IMR-90 (cell line): ENCODE results near the gene PSD. TPM values are rescaled to one million over a fixed set of nuclear protein-coding genes. Genes with fewer than 3 reads are reported as not detected.

Experiments
- ATAC-seq: fragments of 200-7000 bp; cut with Tn5 transposase; 2 replicates; pipeline ENCODE4 v1.9.1; 2020; ENCODE audit warnings: low read depth, mild to moderate bottlenecking, moderate library complexity
- BruUV-seq: library from RNA; stranded (reverse); fragments of 400-500 nt; replicated peaks from 2 replicates; lab custom pipeline; 2021; lab: Mats Ljungman, UMichigan
- CTCF ChIA-PET: fragments of 300-600 bp; formaldehyde crosslinking; extraction: SDS; loops from one replicate; lab custom pipeline; 2021; ENCODE audit warnings: antibody characterized with exemption; lab: Yijun Ruan, JAX
- POLR2A ChIA-PET: fragments of 300-600 bp; sonication (Branson Sonifier 250); formaldehyde crosslinking; loops from one replicate; lab custom pipeline; 2022; ENCODE audit warnings: antibody characterized with exemption; ENCODE audit not compliant: unreplicated experiment; lab: Charles Lee
- DNase-seq: peaks from one replicate; pipeline ENCODE4 v3.0.0; 2013
- H2AFZ ChIP-seq: replicated peaks from 2 replicates; pipeline ENCODE3; 2013; ENCODE audit warnings: low read length, mild to moderate bottlenecking; ENCODE audit not compliant: poor library complexity
- H2AK5ac ChIP-seq: 2 replicates; pipeline ENCODE4 v1.6.1; 2013; ENCODE audit warnings: low read depth, low read length, inconsistent platforms
- H2AK9ac ChIP-seq: replicated peaks from 2 replicates; pipeline ENCODE3; 2013; ENCODE audit warnings: mild to moderate bottlenecking, low read depth, low read length, moderate library complexity; ENCODE audit not compliant: poor library complexity
- H2BK120ac ChIP-seq: 2 replicates; pipeline ENCODE4 v1.6.1; 2013; ENCODE audit warnings: low read depth, low read length, inconsistent platforms
- H2BK15ac ChIP-seq: 3 replicates; pipeline ENCODE4 v1.6.1; 2013; ENCODE audit warnings: low read depth, low read length, inconsistent platforms
- H2BK20ac ChIP-seq: 2 replicates; pipeline ENCODE4 v1.6.1; 2013; ENCODE audit warnings: low read depth, mild to moderate bottlenecking, inconsistent platforms, low read length, moderate library complexity
- H2BK5ac ChIP-seq: 2 replicates; pipeline ENCODE4 v1.6.1; 2013; ENCODE audit warnings: mild to moderate bottlenecking, low read depth, low read length, inconsistent platforms; ENCODE audit not compliant: poor library complexity, severe bottlenecking
- H3K14ac ChIP-seq: replicated peaks from 2 replicates; pipeline ENCODE4 v1.6.1; 2013; ENCODE audit warnings: low read depth, low read length, inconsistent platforms
- H3K18ac ChIP-seq: 2 replicates; pipeline ENCODE4 v1.6.1; 2013; ENCODE audit warnings: low read depth, low read length, control low read depth
- H3K23ac ChIP-seq: 2 replicates; pipeline ENCODE4 v1.6.1; 2013; ENCODE audit warnings: low read depth, low read length, inconsistent platforms
- H3K27ac ChIP-seq: 2 replicates; pipeline ENCODE4 v1.5.1; 2013; ENCODE audit warnings: mild to moderate bottlenecking, control low read depth, low read length; ENCODE audit not compliant: insufficient read depth
- H3K27me3 ChIP-seq: 2 replicates; pipeline ENCODE4 v1.6.1; 2013; ENCODE audit warnings: low read length; ENCODE audit not compliant: control insufficient read depth, insufficient read depth
- H3K36me3 ChIP-seq: 2 replicates; pipeline ENCODE4 v1.6.1; 2013; ENCODE audit warnings: low read length, mixed read lengths; ENCODE audit not compliant: control insufficient read depth, insufficient read depth
- H3K4ac ChIP-seq: 2 replicates; pipeline ENCODE4 v1.6.1; 2013; ENCODE audit warnings: low read depth, low read length, inconsistent platforms
- H3K4me1 ChIP-seq: 2 replicates; pipeline ENCODE4 v1.6.1; 2013; ENCODE audit warnings: low read length, mixed read lengths; ENCODE audit not compliant: control insufficient read depth, insufficient read depth
- H3K4me2 ChIP-seq: 2 replicates; pipeline ENCODE4 v1.6.1; 2013; ENCODE audit warnings: low read depth, mild to moderate bottlenecking, control low read depth, low read length, moderate library complexity
- H3K4me3 ChIP-seq: 2 replicates; pipeline ENCODE4 v1.5.1; 2013; ENCODE audit warnings: low read depth, mild to moderate bottlenecking, control low read depth, low read length, moderate library complexity; ENCODE audit not compliant: insufficient read depth
- H3K56ac ChIP-seq: 2 replicates; pipeline ENCODE4 v1.6.1; 2013; ENCODE audit warnings: low read length, inconsistent platforms; ENCODE audit not compliant: insufficient read depth; ENCODE audit errors: extremely low read depth
- H3K79me1 ChIP-seq, 2 experiments: 2 replicates each; pipeline ENCODE4 v1.6.1; 2013; ENCODE audit warnings: low read length in 2 of 2, inconsistent platforms in 1 of 2, low read depth in 1 of 2
- H3K9ac ChIP-seq: 2 replicates; pipeline ENCODE4 v1.6.1; 2013; ENCODE audit warnings: low read depth, low read length, control low read depth
- H3K9me1 ChIP-seq: 2 replicates; pipeline ENCODE4 v1.6.1; 2013; ENCODE audit warnings: low read length, inconsistent platforms; ENCODE audit not compliant: insufficient read depth
- H3K9me3 ChIP-seq: 2 replicates; pipeline ENCODE4 v1.6.1; 2013; ENCODE audit warnings: low read length; ENCODE audit not compliant: control insufficient read depth, insufficient read depth
- H4K20me1 ChIP-seq: 2 replicates; pipeline ENCODE4 v1.6.1; 2013; ENCODE audit warnings: low read length, inconsistent platforms; ENCODE audit not compliant: insufficient read depth
- H4K5ac ChIP-seq: 2 replicates; pipeline ENCODE4 v1.6.1; 2013; ENCODE audit warnings: mild to moderate bottlenecking, low read depth, low read length, control low read depth
- H4K8ac ChIP-seq, 2 experiments: 2 replicates each; pipeline ENCODE4 v1.6.1; 2013; ENCODE audit warnings: low read depth in 2 of 2, low read length in 2 of 2, control low read depth in 1 of 2, inconsistent platforms in 1 of 2
- H4K91ac ChIP-seq: 2 replicates; pipeline ENCODE4 v1.6.1; 2013; ENCODE audit warnings: low read depth, low read length, inconsistent platforms; ENCODE audit not compliant: insufficient read depth
- CEBPB ChIP-seq: IDR thresholded peaks from 2 replicates; pipeline ENCODE4 v1.6.1; 2012; ENCODE audit warnings: low read depth, low read length, improper control_type of control experiment
- CHD1 ChIP-seq: IDR thresholded peaks from 2 replicates; pipeline ENCODE4 v1.6.1; 2012; ENCODE audit warnings: low read depth, low read length, improper control_type of control experiment
- CTCF ChIP-seq: conservative IDR thresholded peaks from 2 replicates; pipeline ENCODE4 v1.5.1; 2012; ENCODE audit warnings: mild to moderate bottlenecking, low read depth, low read length, improper control_type of control experiment
- ELK1 ChIP-seq: fragments of 150-350 bp; IDR thresholded peaks from 2 replicates; pipeline ENCODE4 v1.6.1; 2016; ENCODE audit warnings: low read depth, mild to moderate bottlenecking, low read length, moderate library complexity, borderline replicate concordance
- FOS ChIP-seq: fragments of 150-350 bp; IDR thresholded peaks from 2 replicates; pipeline ENCODE4 v1.6.1; 2016; ENCODE audit warnings: low read depth, low read length
- MXI1 ChIP-seq: IDR thresholded peaks from 2 replicates; pipeline ENCODE4 v1.6.1; 2012; ENCODE audit warnings: low read depth, mild to moderate bottlenecking, low read length, moderate library complexity, borderline replicate concordance
- NFE2L2 ChIP-seq: fragments of 150-350 bp; IDR thresholded peaks from 2 replicates; pipeline ENCODE4 v1.6.1; 2016; ENCODE audit warnings: low read depth, mild to moderate bottlenecking, low read length
- RAD21 ChIP-seq: IDR thresholded peaks from 2 replicates; pipeline ENCODE4 v1.6.1; 2012; ENCODE audit warnings: low read length, improper control_type of control experiment
- RCOR1 ChIP-seq: IDR thresholded peaks from 2 replicates; pipeline ENCODE4 v1.6.1; 2012; ENCODE audit warnings: mild to moderate bottlenecking, low read length, improper control_type of control experiment; ENCODE audit not compliant: insufficient replicate concordance
- SMC3 ChIP-seq: fragments of 150-350 bp; IDR thresholded peaks from 2 replicates; pipeline ENCODE4 v1.6.1; 2016; ENCODE audit warnings: low read depth, mild to moderate bottlenecking, antibody characterized with exemption, low read length, moderate library complexity
- USF2 ChIP-seq: fragments of 150-350 bp; IDR thresholded peaks from 2 replicates; pipeline ENCODE4 v1.6.1; 2017; ENCODE audit warnings: mild to moderate bottlenecking, antibody characterized with exemption, low read length, low read depth
- WGBS, 2 experiments: methylation state at CpG; one replicate each; pipeline versions ENCODE4 v1.1.5 to v1.1.7; 2013; ENCODE audit warnings: missing lambda C conversion rate in 2 of 2; ENCODE audit not compliant: insufficient read length in 1 of 2; ENCODE audit errors: extremely low coverage in 2 of 2; 5-methylcytosine and 5-hydroxymethylcytosine counted together
- dilution Hi-C: fragments of 300-500 bp; cut with HindIII; formaldehyde crosslinking; loops from one replicate; pipeline ENCODE4 v1.14.3; 2018; ENCODE audit warnings: low sequenced_read_pairs; ENCODE audit not compliant: unreplicated experiment
- in situ Hi-C: fragments of 300-500 bp; cut with MboI; formaldehyde crosslinking; loops from 3 replicates; pipeline ENCODE4 v1.14.3; 2019; ENCODE audit warnings: low sequenced_read_pairs, inconsistent platforms, mixed read lengths
- intact Hi-C: fragments of 100-400 bp; cut with micrococcal nuclease; formaldehyde crosslinking; loops from 2 replicates; pipeline ENCODE4 v1.10.0; 2022
- polyA plus RNA-seq, 3 experiments: library from polyadenylated mRNA; depleted of rRNA; stranded (reverse); fragments of >200 nt; gene quantifications; 2 replicates each; pipeline ENCODE4 v1.2.3, GENCODE V29; 2012; ENCODE audit warnings: low replicate concordance in 1 of 3
- total RNA-seq: library from RNA; depleted of rRNA; stranded (reverse); fragments of >200 nt; gene quantifications from 2 replicates; pipeline ENCODE4 v1.2.3, GENCODE V29; 2012

The PSD gene
- total and polyA plus RNA-seq, 2 of the 4 experiments (the other 2 are of a cell fraction), result 2.0 to 4.4 TPM

- peaks cover 2% of the 10 kb centered on the region; the same call in 1 of the 2 replicates for H3K9me1 ChIP-seq
- no TSS peak for BruUV-seq
- no peak overlapping the region for H3K18ac ChIP-seq
- H2BK5ac ChIP-seq, result no peak overlapping the region
- no peak overlapping the region for H3K4ac ChIP-seq
- H4K8ac ChIP-seq, result no peak overlapping the region
- no peaks in the 10 kb centered on the region for H3K9me3 ChIP-seq
- WGBS, 2 experiments, result no CpG with 5 or more reads among the region's 13 CpGs
- H2BK15ac ChIP-seq, result no peak overlapping the region
- H3K9ac ChIP-seq, result no peak overlapping the region
- H3K79me1 ChIP-seq, result peaks cover 9 to 13% of the 10 kb centered on the region in 2 experiments; a peak in 3 of 4 replicates
- H4K20me1 ChIP-seq, result peaks cover 6% of the 10 kb centered on the region
- no peak overlapping the region for H2BK20ac ChIP-seq
- H3K56ac ChIP-seq, result no peak overlapping the region
- peaks cover 11% of the 10 kb centered on the region for H3K4me1 ChIP-seq
- no peak overlapping the region for H2BK120ac ChIP-seq
- H2AK9ac ChIP-seq, result peak overlapping the region; percentile 44
- no peak for ATAC-seq
- H2AFZ ChIP-seq, result no peak overlapping the region
- no peak overlapping the region for H3K4me2 ChIP-seq
- H4K91ac ChIP-seq, result no peak overlapping the region
- dilution Hi-C loops, result no loop called here
- H3K27ac ChIP-seq, result no peak overlapping the region
- no peak overlapping the region for H3K14ac ChIP-seq
- no peak overlapping the region for H3K23ac ChIP-seq
- no peak overlapping the region for H2AK5ac ChIP-seq
- H3K27me3 ChIP-seq, result peaks cover 4% of the 10 kb centered on the region; the same call in 1 of the 2 replicates
- no peak for DNase-seq
- H3K4me3 ChIP-seq, result no peak overlapping the region
- H3K36me3 ChIP-seq, result peaks cover 22% of the 10 kb centered on the region
- ChIA-PET POLR2A (no interaction called here), CTCF (interaction anchor here (0.6 to 1.0 kb wide), 4 partner anchors 8 to 53 kb away, joined by 3 to 12 read pairs (median 4); partner anchors contain the start of gene NFKB2)
- intact Hi-C loops, result no loop called here
- TF ChIP-seq RAD21 (no peak), SMC3 (no peak), ELK1 (no peak), RCOR1 (no peak), FOS (no peak), MXI1 (no peak), CEBPB (no peak), USF2 (no peak), CHD1 (no peak), NFE2L2 (no peak), CTCF (no peak)
- in situ Hi-C loops, result no loop called here
- H4K5ac ChIP-seq, result no peak overlapping the region
Measured at GRCh38 chr10:102403115-102403514, 15.5 kb downstream of the PSD start.
